Activated naive CD8-positive, alpha-beta T cell treated with anti-CD3 and anti-CD28 coated beads, Interleukin-2, amount 50 U/mL, for 24 hours (primary cell): Measurements from ENCODE around the gene TNFRSF21.

ENCODE experiments used
- ATAC-seq: fragments of 150-1000 bp; cut with Tn5 transposase; one replicate; pipeline ENCODE4 v1.10.0; 2021
- DNase-seq: peaks from one replicate; pipeline ENCODE4 v3.0.0; 2021
- H3K27ac Mint-ChIP-seq: one replicate; pipeline ENCODE4 v1.8.0; 2021; ENCODE audit warnings: mild to moderate bottlenecking, mixed read lengths
- H3K27me3 Mint-ChIP-seq: one replicate; pipeline ENCODE4 v1.8.0; 2021; ENCODE audit warnings: mixed read lengths
- H3K36me3 Mint-ChIP-seq: one replicate; pipeline ENCODE4 v1.8.0; 2021; ENCODE audit warnings: low read depth, mixed read lengths
- H3K4me1 Mint-ChIP-seq: one replicate; pipeline ENCODE4 v1.8.0; 2021; ENCODE audit warnings: mixed read lengths
- H3K4me3 Mint-ChIP-seq: one replicate; pipeline ENCODE4 v1.8.0; 2021; ENCODE audit warnings: mild to moderate bottlenecking, moderate library complexity, mixed read lengths
- H3K9me3 Mint-ChIP-seq: one replicate; pipeline ENCODE4 v1.8.0; 2021; ENCODE audit warnings: mixed read lengths

Gene TNFRSF21

GRCh38 chr6:47309291-47310130, at the start of gene TNFRSF21:
TNFRSF21 (minus strand) TSS chr6:47309905; CDS start chr6:47309511, 394 bp downstream.
- no peak within 1 kb of the TSS for H3K27ac Mint-ChIP-seq
- peak; percentile 98 for ATAC-seq
- H3K4me1 Mint-ChIP-seq = peaks cover 13% of the 10 kb centered on the region
- no peaks in the 10 kb centered on the region for H3K36me3 Mint-ChIP-seq
- peak; percentile 86 for DNase-seq
- H3K4me3 Mint-ChIP-seq = peak within 1 kb of the TSS; percentile 72
- H3K27me3 Mint-ChIP-seq = peaks cover 51% of the 10 kb centered on the region
- no peaks in the 10 kb centered on the region for H3K9me3 Mint-ChIP-seq

DNA sequence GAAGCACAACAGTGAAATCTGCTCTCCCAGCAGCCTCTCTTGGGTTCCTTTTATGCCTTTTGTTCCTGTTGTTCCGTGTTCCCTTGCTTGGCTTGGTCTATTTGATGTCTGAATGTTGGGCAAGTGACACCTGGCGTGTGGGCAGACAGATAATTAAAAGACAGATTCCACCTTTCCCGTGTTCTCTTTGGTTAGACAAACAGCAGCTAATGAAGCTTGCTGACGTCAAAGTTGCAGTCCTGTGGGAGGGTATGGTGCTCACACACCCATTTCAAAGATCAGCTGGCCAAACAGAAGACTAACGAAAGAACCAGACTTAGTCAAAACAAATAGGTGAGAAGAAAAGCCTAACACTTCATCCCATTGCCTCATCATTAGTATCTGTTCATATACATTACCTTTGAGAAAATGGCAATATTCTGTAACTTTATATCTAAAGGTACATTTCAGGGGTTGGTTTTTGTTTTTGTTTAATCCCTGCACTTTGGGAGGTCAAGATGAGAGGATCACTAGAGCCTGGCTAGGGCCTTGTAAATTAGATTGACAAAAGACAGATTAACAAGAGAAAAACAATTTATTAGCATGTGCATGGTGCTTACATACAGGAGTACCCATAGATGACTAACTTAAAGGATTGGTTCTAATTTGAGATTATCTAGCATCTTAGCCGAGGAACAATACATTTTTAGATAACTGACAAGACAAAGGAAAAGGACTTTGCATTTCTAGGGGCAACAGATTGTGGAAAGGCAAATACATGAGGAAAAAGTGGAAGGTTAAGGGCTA, 48.9 kb upstream of the TNFRSF21 start:
- ATAC-seq (no peak), DNase-seq (no peak)
- no peak overlapping the region for H3K4me3 Mint-ChIP-seq
- H3K9me3 Mint-ChIP-seq = no peaks in the 10 kb centered on the region
- no peaks in the 10 kb centered on the region for H3K36me3 Mint-ChIP-seq
- H3K27ac Mint-ChIP-seq = no peak overlapping the region
- peaks cover 7% of the 10 kb centered on the region for H3K27me3 Mint-ChIP-seq
- H3K4me1 Mint-ChIP-seq = peaks cover 7% of the 10 kb centered on the region

DNA sequence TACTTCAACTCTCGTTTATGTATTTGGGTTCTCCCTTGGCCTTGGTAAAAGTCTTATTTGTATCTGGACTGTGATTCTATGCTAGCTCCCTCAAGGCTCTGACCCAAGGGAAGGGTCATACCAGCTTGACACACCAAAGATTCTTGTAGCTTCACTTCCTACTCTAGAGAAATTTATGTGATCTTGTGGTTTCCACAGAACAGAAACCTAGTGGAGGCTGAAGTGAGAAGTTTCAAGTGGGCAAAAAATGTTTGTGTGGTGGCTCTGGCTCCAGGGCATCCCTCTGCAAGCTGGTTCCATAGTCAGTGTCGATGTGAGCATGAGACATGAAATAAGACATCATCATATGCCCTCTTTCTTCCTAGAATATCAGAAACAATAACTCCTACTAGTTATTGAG, 48.1 kb upstream of the TNFRSF21 start:
- Mint-ChIP-seq H3K9me3 (no peaks in the 10 kb centered on the region), H3K4me1 (peaks cover 7% of the 10 kb centered on the region), H3K36me3 (no peaks in the 10 kb centered on the region), H3K4me3 (no peak overlapping the region), H3K27me3 (peaks cover 11% of the 10 kb centered on the region), H3K27ac (no peak overlapping the region)
- DNase-seq (no peak), ATAC-seq (no peak)

DNA sequence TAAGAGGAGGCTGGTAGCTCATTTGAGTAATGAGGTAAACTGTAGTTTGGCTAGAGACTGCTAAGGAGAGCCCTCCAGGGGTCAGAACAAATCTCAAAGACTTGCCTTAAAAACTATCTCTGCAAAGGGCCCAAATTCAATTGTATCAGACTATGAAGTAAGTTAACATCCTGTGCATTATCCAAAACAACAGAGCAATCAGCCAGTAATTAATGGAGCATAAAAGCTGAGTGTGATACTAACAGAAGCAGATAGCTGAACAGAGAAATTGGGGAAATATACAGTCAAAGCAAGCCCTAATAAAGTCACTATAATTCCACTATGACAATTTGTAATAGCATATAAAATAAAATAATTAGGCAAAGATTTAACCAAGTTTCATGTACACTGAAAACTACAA, 45.8 kb upstream of the TNFRSF21 start:
- no peak for DNase-seq
- Mint-ChIP-seq H3K36me3 (no peaks in the 10 kb centered on the region), H3K4me1 (peaks cover 7% of the 10 kb centered on the region), H3K4me3 (no peak overlapping the region), H3K27me3 (peaks cover 11% of the 10 kb centered on the region), H3K9me3 (no peaks in the 10 kb centered on the region), H3K27ac (no peak overlapping the region)
- no peak for ATAC-seq

DNA sequence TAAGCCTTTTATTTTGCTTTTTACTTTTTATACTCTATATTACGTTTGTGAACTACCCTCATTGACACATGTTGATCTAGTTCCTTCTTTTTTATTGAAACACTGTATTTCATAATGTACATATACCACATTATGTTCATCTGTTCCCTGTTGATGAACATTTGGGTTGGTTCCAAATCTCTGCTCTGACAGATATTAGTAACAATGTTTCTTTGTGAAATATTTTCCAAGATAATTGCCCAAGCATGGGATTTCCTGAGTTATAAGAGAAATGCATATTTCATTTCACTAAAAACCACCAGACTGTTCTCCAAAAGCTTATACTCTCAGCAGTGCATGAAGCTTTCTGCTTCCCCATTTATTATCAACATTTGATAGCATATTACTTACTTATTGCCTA, 44.2 kb upstream of the TNFRSF21 start:
- Mint-ChIP-seq H3K27ac (no peak overlapping the region), H3K27me3 (peaks cover 11% of the 10 kb centered on the region), H3K4me3 (no peak overlapping the region), H3K4me1 (peaks cover 7% of the 10 kb centered on the region), H3K36me3 (no peaks in the 10 kb centered on the region), H3K9me3 (no peaks in the 10 kb centered on the region)
- no peak for DNase-seq
- ATAC-seq = no peak

DNA sequence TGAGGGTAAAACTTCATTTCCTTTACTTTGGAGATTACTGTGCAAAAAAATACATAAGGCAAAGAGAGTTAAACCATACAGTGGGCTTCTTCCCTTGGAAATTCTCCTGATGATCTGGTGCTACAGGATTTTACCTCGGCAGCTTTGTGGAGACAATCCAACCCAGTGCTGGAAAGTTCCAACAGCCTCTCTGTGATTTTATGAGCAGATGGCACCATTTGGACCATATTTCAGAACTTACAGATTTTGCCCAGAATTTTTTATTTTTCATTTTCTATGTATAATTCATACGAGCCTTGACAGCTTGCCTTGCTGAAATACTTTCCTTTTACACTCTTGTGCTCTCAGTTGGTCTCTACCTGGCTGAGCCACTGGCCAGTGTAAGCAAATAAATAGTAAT, 43.3 kb upstream of the TNFRSF21 start:
- ATAC-seq (no peak), DNase-seq (no peak)
- Mint-ChIP-seq H3K27ac (no peak overlapping the region), H3K27me3 (peaks cover 11% of the 10 kb centered on the region), H3K9me3 (no peaks in the 10 kb centered on the region), H3K4me3 (no peak overlapping the region), H3K36me3 (no peaks in the 10 kb centered on the region), H3K4me1 (peaks cover 3% of the 10 kb centered on the region)

DNA sequence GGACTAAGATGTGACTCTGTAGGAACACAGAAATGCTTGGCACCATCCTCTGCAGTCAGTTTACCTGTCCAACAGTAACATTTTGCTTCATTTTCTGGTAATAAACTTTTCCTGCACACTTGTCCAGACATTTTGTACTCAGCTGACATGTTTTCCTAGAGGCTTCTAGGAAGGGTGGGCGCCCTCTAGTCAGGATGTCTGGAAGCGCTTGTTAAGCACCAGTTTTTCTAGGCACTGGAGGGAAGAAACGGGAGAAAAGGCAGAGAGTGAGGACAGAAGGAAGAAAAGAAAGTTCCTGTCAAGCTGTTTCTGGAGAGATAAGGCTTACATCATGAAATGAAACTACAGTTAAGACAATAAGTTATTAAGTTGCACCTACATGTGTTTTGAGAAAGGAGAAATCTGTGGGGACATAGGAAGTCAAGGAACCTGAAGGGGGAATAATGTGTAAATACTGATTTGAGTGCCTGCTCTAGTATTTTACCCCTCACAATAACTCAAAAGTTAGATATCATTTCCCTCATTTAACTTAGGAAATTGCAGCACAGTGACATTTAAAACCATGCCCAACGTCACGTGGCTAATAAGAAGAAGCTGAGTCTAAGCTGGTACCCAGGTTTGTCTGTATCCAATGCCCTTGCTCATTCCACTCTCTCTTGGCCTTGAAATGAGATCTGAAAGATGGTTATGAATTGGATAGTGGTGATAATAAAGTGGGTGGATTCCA, 42.7 kb upstream of the TNFRSF21 start:
- Mint-ChIP-seq H3K27me3 (peaks cover 10% of the 10 kb centered on the region), H3K27ac (no peak overlapping the region), H3K36me3 (no peaks in the 10 kb centered on the region), H3K9me3 (no peaks in the 10 kb centered on the region), H3K4me3 (no peak overlapping the region), H3K4me1 (no peaks in the 10 kb centered on the region)
- ATAC-seq (no peak), DNase-seq (no peak)

DNA sequence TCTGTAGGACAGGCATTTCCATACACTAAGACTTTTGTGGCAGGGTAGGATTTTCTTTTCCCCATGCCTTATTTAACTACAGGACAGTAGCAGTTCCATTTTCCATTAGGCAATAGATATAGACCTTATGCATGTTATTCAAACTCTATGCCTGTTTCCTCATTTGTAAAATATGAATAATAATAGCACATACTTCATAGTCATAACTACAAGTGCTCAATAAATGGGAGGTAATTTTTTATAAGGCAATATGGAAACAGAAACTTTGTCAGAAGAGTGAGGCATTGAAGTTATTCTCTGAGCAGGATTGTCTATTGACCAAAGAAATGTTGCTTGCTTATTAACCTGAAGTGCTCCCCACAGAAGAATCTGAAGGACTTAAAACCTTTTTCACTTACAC, 41.9 kb upstream of the TNFRSF21 start:
- H3K27ac Mint-ChIP-seq = no peak overlapping the region
- ATAC-seq (no peak), DNase-seq (no peak)
- H3K4me1 Mint-ChIP-seq = no peaks in the 10 kb centered on the region
- H3K4me3 Mint-ChIP-seq = no peak overlapping the region
- H3K9me3 Mint-ChIP-seq = no peaks in the 10 kb centered on the region
- H3K36me3 Mint-ChIP-seq = no peaks in the 10 kb centered on the region
- peaks cover 9% of the 10 kb centered on the region for H3K27me3 Mint-ChIP-seq

DNA sequence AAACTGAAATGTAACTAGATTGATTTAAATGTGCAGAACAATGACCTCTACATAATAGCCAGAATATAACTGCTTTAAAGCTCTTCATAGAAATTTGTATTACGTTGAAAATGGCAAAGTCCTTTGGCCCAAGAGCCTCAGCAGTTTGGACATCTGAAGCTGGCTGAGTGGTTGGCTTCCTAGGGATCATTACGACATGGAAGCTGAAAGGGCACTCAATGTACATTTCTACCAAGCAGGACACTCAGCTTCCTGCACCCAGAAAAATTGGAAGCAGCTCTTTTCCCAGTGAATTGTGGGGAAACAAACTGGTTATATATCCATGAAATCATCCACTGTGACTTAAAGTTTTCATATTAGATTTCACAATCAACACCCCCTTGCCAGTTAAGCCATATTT, 40.2 kb upstream of the TNFRSF21 start:
- Mint-ChIP-seq H3K9me3 (no peaks in the 10 kb centered on the region), H3K4me1 (no peaks in the 10 kb centered on the region), H3K27me3 (peaks cover 9% of the 10 kb centered on the region), H3K4me3 (no peak overlapping the region), H3K27ac (no peak overlapping the region), H3K36me3 (no peaks in the 10 kb centered on the region)
- no peak for ATAC-seq
- DNase-seq = no peak

GRCh38 chr6:47348316-47348863, 38.7 kb upstream of the TNFRSF21 start:
- DNase-seq (no peak), ATAC-seq (no peak)
- H3K36me3 Mint-ChIP-seq = no peaks in the 10 kb centered on the region
- no peaks in the 10 kb centered on the region for H3K4me1 Mint-ChIP-seq
- H3K4me3 Mint-ChIP-seq = no peak overlapping the region
- H3K27ac Mint-ChIP-seq = no peak overlapping the region
- no peaks in the 10 kb centered on the region for H3K9me3 Mint-ChIP-seq
- peaks cover 1% of the 10 kb centered on the region for H3K27me3 Mint-ChIP-seq

DNA sequence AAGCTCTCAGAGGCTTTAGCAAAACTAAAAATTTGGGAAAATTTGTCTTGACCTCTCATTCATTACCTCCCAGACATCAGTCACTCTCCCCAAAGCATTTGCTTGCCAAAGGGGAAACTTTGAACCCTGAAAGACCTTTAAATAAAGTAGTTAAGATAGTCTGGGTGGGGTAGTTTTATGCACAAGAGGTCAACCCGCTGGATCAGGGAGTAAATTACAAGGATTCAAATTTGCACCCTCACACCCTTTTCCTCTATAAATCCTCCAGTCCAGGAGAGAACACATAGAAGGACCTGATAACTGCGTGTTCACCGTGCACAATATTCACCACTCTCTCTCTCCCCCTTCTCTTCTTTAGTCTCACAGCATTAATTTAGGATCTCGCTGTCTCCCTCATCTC, 36.1 kb upstream of the TNFRSF21 start:
- H3K36me3 Mint-ChIP-seq = no peaks in the 10 kb centered on the region
- ATAC-seq (no peak), DNase-seq (no peak)
- H3K4me1 Mint-ChIP-seq = no peaks in the 10 kb centered on the region
- no peaks in the 10 kb centered on the region for H3K9me3 Mint-ChIP-seq
- no peaks in the 10 kb centered on the region for H3K27me3 Mint-ChIP-seq
- no peak overlapping the region for H3K27ac Mint-ChIP-seq
- no peak overlapping the region for H3K4me3 Mint-ChIP-seq

DNA sequence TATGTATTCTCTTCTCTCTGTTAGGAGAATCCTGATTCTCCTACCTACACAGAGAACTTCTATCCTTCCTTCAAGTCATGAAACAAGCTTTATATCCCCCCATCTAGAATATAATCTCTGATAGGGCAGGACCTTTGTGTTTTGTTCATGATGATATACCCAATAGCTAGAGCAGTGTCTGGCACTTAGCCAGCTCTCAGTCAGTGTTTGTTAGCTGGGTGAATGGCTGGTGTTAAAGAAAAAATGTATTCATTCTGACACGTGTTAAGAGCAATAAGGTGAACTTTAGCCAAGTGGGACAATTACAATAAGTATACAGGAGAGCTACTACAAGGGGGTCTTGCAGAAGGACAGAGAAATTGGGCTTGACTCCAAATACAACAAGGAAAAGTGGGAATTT, 34.3 kb upstream of the TNFRSF21 start:
- no peak for ATAC-seq
- H3K27me3 Mint-ChIP-seq = peaks cover 2% of the 10 kb centered on the region
- no peak overlapping the region for H3K27ac Mint-ChIP-seq
- DNase-seq = no peak
- no peaks in the 10 kb centered on the region for H3K9me3 Mint-ChIP-seq
- no peaks in the 10 kb centered on the region for H3K4me1 Mint-ChIP-seq
- no peaks in the 10 kb centered on the region for H3K36me3 Mint-ChIP-seq
- H3K4me3 Mint-ChIP-seq = no peak overlapping the region

GRCh38 chr6:47343600-47343999, 33.9 kb upstream of the TNFRSF21 start:
- Mint-ChIP-seq H3K4me3 (no peak overlapping the region), H3K9me3 (no peaks in the 10 kb centered on the region), H3K27ac (no peak overlapping the region), H3K4me1 (no peaks in the 10 kb centered on the region), H3K27me3 (peaks cover 2% of the 10 kb centered on the region), H3K36me3 (no peaks in the 10 kb centered on the region)
- no peak for ATAC-seq
- no peak for DNase-seq

DNA sequence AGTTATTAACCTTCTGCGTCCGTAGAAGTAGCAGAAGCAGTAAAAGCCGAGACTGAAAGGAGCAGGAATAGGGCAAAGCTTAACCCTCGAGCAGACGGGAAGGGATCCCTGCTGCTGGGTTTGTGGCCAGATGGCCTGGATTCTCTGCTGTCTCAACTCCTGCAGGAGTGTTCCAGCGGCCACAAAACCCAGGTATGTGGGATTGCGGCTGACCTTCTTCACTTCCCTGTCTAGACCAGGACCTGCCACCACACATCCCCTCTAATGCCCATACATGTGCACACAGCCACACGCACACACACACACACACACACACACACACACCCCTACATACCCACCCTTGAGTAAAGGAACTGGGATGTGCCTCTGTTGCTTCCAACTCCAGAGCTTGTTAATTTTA, 33.1 kb upstream of the TNFRSF21 start:
- Mint-ChIP-seq H3K27me3 (peaks cover 2% of the 10 kb centered on the region), H3K27ac (no peak overlapping the region), H3K4me3 (no peak overlapping the region), H3K36me3 (no peaks in the 10 kb centered on the region), H3K9me3 (no peaks in the 10 kb centered on the region), H3K4me1 (no peaks in the 10 kb centered on the region)
- DNase-seq (no peak), ATAC-seq (no peak)
